NCI-H82 treated with DMSO at 0.1 percent for 48 hours (cell line): ENCODE measurements around the gene GTPBP6.
"Not testable (repeated sequence)": the region's sequence is repeated elsewhere in the genome, so short reads cannot be mapped to it uniquely, and the experiment has no call there.

ENCODE experiments used
- DNase-seq: peaks from one replicate; lab custom pipeline; 2025; ENCODE audit not compliant: unreplicated experiment; lab: John Stamatoyannopoulos, UW

GTPBP6 gene

DNA sequence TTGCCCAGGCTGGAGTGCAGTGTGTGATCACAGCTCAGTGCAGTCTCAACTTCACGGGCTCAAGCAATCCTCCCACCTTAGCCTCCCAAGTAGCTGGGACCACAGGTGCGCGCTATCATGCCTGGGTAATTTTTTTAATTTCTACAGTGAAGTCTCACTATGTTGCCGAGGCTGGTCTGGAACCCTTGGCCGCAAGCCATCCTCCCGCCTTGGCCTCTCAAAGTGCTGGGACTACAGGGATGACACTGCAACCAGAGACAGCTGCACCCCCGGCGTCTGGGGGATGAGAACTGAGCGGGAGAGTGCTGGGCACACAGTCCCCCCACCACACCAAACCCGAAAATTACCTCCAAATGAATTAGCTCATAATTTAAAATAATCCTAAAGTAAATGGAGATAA, 33.1 kb upstream of the GTPBP6 start:
- no peak for DNase-seq

DNA sequence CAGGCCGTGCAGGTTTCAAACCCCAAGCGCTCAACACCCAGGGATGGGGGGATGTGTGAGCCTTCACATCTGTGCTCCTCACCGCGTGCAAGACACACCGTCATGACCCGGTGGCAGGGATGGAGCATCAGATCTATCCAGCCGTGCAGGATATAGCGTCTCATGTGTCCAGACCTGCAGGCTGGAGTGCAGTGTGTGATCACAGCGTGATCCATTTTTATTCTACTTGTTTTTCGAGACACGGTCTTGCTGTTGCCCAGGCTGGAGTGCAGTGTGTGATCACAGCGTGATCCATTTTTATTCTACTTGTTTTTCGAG, 32.7 kb upstream of the GTPBP6 start:
- not testable (repeated sequence) for DNase-seq

DNA sequence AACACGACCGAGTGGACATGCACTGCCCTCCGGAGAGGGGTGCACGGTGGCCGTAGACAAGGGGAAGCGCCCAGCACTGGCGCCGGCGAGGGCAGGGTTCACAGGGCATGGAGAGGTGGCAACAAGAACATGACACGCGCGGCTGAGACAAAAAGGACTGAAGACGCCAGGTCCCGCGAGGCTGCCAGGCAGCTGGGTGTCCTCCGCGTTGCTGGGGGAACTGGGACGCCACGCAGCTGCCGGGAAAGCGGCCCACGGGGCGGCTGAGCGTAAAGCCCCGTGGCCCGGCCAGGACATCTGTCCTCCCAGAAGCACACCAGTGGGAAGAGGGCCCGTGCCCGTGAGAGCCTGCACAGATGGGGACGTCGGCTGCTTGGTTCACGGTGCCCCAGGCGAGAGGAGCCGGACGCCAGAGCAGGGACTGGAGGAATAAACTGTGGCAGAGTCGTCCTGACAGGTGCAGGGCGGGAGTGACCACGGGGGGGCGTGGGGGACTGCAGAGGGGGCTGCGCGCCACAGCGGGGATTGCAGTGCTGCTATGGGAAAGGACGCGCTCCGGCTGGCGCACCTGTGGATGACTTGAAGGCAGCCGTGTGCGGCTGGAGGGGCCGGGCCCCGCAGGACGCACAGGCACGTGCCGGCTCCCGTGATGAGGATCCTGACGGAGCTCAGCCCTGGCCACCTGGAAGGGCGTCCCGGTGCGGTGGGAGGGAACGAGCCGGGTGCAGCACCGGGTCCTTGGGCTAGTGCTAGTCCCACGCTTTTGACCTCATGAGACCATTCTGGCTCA, 32.1 kb upstream of the GTPBP6 start:
- no peak for DNase-seq

DNA sequence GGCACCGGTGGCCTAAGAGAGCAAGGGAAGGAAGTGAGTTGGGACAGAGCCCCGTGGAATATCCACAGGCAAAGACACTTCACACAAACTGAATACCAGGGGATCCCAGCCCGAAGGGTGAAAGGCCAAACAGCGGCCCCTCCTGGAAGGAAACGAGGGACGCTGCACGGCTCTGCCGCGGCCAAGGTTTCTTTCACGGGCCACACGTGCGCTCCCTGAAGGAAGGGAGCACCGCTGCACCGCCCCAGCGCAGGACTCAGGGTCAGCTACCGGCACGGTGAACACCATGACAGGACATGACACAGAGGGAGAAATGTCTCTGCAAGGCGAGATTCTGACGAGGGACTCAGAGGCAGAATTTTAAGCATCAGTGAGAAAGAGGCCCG, 31.5 kb upstream of the GTPBP6 start:
- no peak for DNase-seq

DNA sequence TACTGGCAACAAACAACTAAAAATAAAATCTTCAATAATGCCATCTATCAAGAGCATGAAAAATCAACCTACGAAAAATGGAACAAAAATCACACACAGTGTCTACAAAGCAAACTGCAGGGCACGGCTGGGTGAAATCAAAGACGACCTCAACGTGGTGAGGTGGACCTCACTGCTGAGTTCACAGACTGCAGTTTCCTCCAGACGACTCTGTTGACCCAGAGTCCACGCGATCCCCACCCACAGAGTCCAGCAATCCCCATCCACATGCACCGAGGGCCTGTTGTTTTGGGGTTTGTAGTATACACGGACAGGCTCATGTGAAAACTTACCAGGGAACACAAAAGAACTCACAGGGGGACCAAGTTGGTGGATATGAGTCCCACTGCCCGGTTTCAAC, 31.1 kb upstream of the GTPBP6 start:
- no peak for DNase-seq

DNA sequence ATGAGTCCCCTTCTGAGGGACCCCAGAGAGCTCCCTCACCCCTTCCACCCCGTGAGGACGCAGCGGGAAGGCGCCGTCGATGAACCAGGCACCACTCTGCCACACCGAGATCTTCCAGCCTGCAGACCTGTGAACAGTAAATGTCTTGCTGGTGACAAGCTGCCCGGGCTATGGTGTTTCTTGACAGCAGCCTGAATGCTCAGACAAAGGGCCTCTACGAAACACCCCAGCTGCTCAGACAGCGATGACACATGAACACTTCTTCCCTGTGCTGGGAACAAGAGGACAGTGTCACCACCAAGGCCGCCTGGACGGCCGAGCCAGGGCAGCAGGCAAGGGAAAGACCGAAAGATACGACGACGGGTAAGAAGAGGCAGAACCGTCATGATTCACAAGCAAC, 30.6 kb upstream of the GTPBP6 start:
- DNase-seq: no peak

DNA sequence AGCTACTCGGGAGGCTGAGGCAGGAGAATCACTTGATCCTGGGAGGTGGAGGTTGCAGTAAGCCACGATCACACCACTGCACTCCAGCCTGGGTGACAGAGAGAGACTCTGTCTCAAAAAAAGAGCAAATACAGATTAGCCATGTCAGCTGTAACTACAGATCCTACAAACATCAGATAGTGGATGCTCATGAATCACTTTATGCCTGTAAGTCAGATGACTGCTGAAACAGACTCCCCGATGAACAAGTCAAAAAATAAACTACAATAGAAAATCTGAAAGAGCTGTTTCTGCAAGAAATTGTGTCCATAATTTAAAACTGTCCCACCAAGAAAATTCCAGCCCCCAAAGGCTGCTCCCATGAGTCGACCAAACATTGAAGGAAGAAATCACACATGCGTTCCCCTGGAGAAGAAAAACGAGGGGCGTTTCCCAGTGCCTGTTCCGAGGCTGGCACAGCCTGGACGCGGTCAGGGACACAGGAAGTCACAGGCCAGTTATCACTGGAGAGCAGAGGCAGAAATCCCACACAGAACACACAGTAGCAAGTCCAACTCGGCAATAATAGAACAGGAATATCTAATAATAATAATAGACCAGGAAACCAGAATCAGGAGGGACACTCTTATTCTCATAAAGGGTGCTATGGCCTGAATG, 30.0 kb upstream of the GTPBP6 start:
- no peak for DNase-seq

DNA sequence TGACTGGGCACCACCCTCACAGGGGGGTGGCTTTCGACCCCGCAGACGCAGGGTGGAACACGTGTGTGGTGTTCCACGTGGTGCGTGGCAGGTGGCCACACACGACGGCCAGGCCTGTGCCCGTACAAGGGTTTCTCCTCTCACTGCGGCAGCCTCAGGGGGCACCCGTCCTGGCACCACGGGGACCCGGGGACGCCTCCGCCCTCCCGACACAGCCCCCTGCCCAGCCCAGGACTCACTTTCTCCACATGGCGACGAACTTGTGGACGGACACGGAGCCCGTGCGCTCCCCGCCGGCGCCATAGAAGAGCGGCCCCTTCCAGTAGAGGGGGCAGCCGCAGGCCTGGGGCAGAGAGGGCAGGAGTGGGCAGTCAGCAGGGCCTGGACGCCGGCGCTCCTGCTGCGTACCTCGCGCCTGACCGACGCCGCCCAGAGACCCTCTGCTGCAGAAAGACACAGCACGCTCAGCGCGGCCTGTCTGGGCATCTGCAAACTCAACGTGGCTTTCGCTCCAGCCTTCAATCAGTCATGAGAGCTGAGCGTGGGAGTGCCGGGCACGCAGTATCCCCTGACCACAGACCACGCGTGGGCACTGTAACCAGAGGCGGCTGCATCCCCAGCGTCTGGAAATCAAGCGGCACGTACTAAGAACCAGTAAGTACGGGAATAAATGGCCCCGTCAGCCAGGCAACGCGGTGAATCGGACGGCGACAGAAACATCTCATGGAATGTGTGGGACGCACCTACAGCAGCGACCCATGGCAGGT, 28.9 kb upstream of the GTPBP6 start:
- no peak for DNase-seq

DNA sequence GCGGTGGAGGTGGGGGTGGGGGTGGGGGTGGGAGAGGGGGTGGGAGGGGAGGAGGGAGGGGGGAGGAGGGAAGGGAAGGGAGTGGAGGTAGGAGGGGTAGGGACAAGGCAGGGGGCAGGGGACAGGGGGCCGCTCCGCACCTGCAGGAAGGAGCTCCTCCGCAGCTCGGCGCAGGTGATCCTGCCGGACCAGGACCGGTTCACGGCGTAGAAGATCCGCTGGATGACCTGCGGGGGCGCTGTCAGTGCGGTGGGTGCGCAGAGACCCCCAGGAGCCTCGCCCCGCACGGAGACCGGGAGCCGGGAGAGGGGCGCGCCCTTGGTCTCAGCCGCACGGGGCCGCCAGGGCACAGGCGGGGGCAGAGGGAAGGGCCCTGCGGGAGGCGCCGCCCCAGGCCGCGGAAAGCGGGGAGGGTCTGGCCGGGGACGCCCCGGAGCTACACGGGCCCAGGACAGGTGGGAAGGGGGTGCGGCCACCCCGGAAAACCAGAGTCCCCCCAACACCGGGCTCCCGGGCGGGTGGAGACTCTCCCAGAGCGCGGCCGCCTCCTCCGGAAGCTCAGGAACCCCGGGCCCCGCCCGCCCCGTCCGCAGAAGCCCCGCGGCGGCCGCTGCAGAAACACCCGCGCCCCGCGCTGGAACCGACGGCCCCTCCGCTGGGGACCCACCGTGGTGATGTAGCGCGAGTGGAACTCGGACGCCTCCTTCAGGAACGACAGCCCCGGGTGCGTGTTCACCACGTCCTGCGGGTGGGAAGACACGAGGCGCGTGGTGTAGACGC, 27.6 kb upstream of the GTPBP6 start:
- DNase-seq: no peak

DNA sequence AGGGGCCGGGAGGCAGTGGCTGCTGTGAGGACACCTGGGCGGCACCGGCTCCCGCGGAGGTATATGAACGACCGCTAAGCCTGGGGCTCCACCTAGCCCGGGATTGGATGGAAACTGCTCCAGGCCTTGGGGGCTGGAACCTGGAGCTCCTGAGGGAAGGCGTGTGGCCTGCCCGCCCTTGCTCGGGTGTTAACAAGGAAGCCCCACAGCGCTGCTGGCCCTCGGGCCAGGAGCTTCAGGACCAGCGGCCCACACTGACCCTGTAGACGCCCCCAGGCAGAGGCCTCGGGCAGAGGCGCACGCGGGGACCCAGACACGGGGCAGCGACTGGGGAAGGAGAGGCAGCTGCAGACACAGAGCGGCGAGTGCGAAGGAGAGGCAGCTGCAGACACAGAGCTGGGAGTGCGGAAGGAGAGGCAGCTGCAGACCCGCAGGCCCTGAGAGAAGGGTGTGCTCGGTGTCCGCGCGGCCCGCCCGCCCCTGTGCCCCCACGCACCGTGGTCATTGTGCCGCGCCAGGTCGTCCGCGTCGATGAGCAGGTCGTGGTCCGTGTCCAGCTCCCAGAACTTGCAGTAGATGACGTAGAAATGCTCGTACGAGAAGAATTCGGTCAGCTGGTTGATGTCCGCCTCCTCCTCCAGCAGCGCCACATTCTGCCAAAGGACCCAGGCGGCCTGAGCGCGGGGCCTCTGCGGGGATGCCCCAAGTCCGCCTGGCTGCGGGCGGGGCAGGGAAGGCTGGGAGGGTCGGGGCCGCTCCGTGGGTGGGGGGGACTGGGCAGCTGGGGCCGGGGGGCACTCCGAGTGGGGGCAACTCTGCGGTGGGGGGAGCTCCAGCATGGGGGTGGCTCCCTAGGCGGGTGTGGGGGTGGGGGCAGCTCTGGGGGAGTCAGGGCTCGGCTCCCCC, 26.7 kb upstream of the GTPBP6 start:
- DNase-seq: no peak

DNA sequence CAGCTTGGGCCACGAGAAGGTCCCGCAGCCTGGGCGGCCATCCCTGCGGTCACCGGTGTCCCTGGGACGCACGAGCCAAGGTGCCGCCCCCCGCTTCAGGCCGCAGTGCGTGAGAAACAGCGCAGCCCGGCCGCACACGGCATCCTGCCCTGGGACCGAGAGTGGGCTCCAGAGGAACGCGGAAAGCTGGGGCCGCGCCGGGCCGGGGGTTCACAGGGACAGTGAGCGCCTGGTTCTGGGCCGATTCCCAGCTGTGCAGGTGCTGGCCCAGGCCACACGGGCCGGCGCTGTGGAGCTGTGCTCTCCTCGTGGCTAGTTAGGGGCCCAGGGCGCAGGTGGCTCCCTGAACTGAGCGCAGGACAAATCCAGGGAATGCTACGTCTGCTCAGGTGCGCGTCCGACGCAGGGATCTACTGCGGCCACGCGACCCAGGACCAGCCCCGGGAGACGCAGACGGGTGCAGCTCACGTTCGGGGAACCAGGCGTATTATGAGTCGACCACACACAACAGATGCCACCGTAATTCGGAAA, 25.8 kb upstream of the GTPBP6 start:
- no peak for DNase-seq

DNA sequence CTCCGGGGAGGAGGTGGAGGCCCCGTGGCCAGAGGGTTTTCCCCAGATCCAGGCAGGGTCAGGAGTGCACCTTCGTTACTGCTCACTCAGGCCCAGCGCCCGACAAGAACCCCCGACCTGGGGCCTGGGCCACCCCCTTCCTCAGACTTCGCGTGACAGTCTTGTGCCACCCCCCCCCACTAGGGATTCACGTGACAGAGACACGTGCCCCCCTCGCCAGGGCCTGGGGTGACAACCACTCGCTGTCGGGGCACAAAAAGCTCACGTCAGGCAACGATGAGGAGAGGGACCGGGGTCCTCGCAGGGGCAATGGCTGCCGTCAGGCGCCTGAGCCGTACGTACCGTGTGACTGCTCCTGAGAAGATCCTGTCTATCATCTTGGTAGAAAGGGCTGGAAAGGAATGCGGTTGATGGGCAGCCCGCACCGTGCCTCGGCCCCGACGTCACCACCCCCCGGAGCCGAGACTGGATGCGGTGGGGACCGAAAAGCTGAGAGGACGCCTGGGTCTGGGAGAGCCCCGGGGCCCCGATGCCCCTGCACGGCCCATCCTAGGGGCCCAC, 23.0 kb upstream of the GTPBP6 start:
- no peak for DNase-seq

DNA sequence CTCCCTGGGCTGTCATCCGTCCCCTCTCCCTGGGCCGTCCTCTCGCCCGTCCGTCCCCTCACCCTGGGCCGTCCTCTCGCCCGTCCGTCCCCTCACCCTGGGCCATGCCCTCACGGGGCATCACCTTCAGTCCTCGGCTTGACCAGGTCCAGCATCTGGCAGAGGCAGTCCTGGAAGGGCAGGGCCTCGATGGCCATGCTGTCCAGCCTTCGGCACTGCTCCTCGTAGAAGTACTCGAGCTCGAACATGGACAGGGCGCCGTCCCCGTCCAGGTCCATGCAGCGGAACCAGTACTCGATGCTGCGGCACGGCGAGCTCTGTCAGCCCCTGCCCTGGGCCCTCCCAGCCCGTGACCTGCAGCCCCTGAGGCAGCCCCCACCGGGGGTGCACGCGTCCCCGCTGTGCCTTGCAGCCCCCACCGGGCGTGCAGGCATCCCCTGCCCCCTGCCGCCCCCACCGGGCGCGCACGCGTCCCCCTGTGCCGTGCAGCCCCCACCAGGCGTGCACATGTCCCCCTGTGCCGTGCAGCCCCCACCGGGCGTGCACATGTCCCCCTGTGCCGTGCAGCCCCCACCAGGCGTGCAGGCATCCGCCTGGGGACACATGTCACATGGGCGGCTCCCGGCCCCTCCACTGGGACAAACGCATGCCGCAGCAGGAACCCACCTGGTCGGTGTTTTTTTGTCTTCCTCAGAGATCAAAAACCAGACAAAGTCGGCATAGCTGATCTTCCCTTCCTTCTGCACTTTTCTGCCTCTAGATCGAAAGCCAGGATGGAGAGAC, 22.2 kb upstream of the GTPBP6 start:
- DNase-seq: no peak

DNA sequence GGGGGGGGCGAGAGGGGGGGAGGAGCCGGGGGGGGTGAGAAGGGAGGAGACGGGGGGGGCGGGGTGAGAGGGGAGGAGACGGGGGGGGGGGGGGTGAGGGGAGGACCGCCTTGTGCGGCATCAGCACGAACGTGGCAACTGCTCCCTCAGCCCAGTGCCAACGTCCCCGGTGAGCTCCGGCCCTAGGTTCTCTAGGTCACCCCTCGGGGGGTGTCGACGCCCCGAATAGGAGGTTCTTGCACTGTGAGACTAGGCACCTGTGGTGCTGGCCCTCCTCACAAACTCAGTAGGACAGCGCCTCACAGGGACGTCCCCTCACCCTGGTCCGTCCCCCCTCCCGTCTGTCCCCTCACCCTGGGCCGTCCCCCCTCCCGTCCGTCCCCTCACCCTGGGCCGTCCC, 21.5 kb upstream of the GTPBP6 start:
- no peak for DNase-seq

DNA sequence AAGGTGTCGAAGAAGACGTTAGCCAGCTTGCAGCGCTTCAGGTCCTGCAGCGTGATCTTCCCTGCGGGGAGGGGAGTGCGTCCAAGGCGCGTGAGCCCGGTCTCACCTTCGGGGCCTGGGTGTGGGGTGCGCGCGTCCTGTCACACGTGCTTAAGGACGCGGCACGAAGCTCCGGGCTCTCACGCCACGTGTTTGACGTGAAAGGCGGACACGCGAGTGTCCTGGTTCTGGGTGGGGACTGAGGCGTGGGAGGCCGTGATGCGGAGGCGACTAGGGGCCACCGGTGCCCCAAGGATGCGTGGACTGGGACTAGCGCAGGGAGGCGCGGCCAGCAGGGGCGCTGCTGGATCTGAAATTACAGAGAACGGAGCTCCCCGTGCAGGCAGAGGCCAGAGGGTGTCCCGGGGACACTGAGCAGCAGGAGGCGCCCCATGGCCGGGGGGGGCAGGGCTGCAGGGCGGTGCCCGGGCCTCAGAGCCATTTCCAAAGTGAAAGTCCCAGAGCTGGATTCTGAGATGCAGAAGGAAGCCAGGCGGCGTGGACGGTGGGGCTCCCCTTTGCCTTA, 20.3 kb upstream of the GTPBP6 start:
- DNase-seq: no peak

DNA sequence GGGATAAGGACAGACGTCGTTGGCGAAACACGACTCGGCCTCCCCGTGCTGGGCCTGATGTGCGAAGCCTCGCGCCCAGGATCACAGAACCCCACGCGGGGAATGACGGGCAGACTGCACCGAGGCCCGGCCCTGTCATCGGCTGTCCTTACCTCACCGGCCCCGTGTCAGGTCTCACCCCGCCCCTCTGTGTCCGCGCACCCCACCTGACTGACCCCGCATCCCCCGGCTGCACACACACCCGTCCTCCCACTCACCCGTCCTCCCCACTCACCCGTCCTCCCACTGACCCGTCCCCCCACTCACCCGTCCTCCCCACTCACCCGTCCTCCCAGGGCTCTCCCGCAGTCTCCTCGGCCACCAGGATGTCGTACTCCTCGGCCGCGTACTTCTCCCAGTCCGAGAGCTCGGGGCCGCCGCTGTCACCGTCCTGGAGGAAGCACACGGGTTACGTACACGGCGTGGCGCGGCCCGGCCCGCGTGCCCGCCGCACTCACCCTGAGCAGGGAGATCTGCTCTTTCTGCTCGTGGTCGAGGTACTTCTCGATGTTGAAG, 19.8 kb upstream of the GTPBP6 start:
- DNase-seq: no peak

DNA sequence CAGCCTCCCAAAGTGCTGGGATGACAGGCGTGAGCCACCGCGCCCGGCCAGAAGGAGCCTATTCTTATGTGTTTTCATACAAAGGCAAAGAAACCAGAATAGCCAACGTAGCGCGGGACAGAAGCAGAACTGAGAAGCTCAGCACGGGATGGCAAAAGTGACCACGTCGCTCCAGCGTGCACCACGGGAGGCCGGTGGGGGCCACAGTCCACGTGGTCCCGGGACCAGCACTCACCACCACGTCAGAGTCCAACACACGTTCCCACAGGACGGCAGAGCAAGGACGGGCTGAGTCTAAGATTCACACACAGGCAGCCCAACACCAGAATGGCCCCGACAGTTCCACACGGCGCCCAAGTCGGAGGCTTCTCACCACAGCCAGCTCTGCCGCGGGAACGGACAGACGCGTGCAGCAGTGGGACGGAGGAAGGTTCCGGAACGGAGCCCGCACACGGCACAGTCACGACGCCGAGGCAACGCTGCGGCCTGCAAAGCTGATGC, 18.8 kb upstream of the GTPBP6 start:
- no peak for DNase-seq

DNA sequence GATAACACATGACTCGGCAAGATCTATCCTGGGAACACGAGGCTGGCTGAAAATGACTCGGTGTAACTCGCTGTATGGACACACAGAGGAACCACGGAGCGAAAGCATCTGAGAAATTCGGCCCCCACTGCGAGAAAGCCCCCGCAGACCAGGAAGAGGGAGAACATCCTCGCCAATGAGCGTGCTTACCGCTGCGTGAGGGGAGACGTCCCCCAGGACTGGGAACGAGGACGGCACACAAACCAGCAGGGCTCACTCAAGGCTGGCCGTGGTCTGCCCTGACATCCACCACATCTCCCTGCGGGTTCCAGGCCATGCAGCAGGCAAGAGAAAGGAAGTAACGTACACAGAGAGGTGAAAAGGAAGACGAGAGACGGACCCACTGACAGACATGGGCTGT, 17.6 kb upstream of the GTPBP6 start:
- no peak for DNase-seq
